HepG2 (cell line): ENCODE results near the gene IKZF5. TPM values are rescaled to one million over a fixed set of nuclear protein-coding genes. Genes with fewer than 3 reads are reported as not detected.

Source experiments
- ARID4A ChIP-seq: sonication (generic); formaldehyde crosslinking; IDR thresholded peaks from 2 replicates; pipeline ENCODE4 v1.5.0; 2020; ENCODE audit warnings: mild to moderate bottlenecking, missing genetic modification reagents, borderline replicate concordance
- DMAP1 ChIP-seq: IDR thresholded peaks from 2 replicates; pipeline ENCODE4 v1.6.1; 2016
- ELF3 ChIP-seq: IDR thresholded peaks from 2 replicates; pipeline ENCODE4 v1.6.1; 2016; ENCODE audit warnings: missing genetic modification reagents, missing compliant biosample characterization
- ERF ChIP-seq: IDR thresholded peaks from 2 replicates; pipeline ENCODE4 v1.6.1; 2018; ENCODE audit warnings: missing biosample characterization, missing genetic modification reagents
- FOXA3 ChIP-seq: IDR thresholded peaks from 2 replicates; pipeline ENCODE4 v1.6.1; 2016; ENCODE audit warnings: missing genetic modification reagents, missing compliant biosample characterization
- FOXJ3 ChIP-seq: sonication (generic); formaldehyde crosslinking; IDR thresholded peaks from 2 replicates; pipeline ENCODE4 v1.4.0; 2020; ENCODE audit warnings: missing genetic modification reagents, mild to moderate bottlenecking, borderline replicate concordance
- FOXK2 ChIP-seq: fragments of 450-650 bp; IDR thresholded peaks from 2 replicates; pipeline ENCODE4 v1.6.1; 2016
- FOXO1 ChIP-seq: sonication (generic); formaldehyde crosslinking; IDR thresholded peaks from 2 replicates; pipeline ENCODE4 v1.4.0; 2020; ENCODE audit warnings: missing genetic modification reagents
- HMG20A ChIP-seq: IDR thresholded peaks from 2 replicates; pipeline ENCODE4 v1.6.1; 2016; ENCODE audit warnings: borderline replicate concordance
- KDM6A ChIP-seq: IDR thresholded peaks from 2 replicates; pipeline ENCODE4 v1.6.1; 2016; ENCODE audit warnings: low read depth
- MTA1 ChIP-seq: sonication (generic); formaldehyde crosslinking; IDR thresholded peaks from 2 replicates; pipeline ENCODE4 v1.4.0; 2020; ENCODE audit warnings: missing genetic modification reagents, mild to moderate bottlenecking, borderline replicate concordance
- NCOA2 ChIP-seq: sonication (generic); formaldehyde crosslinking; IDR thresholded peaks from 2 replicates; pipeline ENCODE4 v1.8.0; 2022; ENCODE audit warnings: inconsistent platforms
- ONECUT2 ChIP-seq: sonication (generic); formaldehyde crosslinking; IDR thresholded peaks from 2 replicates; pipeline ENCODE4 v1.4.0; 2020; ENCODE audit warnings: missing genetic modification reagents
- PHF21A ChIP-seq: sonication (generic); formaldehyde crosslinking; IDR thresholded peaks from 2 replicates; pipeline ENCODE4 v1.5.0; 2020; ENCODE audit warnings: mild to moderate bottlenecking, missing genetic modification reagents
- RCOR2 ChIP-seq: IDR thresholded peaks from 2 replicates; pipeline ENCODE4 v1.6.1; 2016; ENCODE audit warnings: missing biosample characterization, missing genetic modification reagents
- RXRB ChIP-seq: IDR thresholded peaks from 2 replicates; pipeline ENCODE4 v1.6.1; 2016; ENCODE audit warnings: borderline replicate concordance, missing genetic modification reagents, missing compliant biosample characterization
- SALL1 ChIP-seq: sonication (generic); formaldehyde crosslinking; IDR thresholded peaks from 2 replicates; pipeline ENCODE4 v1.8.0; 2022; ENCODE audit warnings: mild to moderate bottlenecking, missing genetic modification reagents
- SAP130 ChIP-seq: IDR thresholded peaks from 2 replicates; pipeline ENCODE4 v1.6.1; 2016; ENCODE audit warnings: low read depth
- TMF1 ChIP-seq: sonication (generic); formaldehyde crosslinking; IDR thresholded peaks from 2 replicates; pipeline ENCODE4 v1.8.1; 2022; ENCODE audit warnings: low read depth, missing genetic modification reagents
- TSC22D2 ChIP-seq: sonication (generic); formaldehyde crosslinking; IDR thresholded peaks from 2 replicates; pipeline ENCODE4 v1.5.1; 2020; ENCODE audit warnings: missing genetic modification reagents, mild to moderate bottlenecking, borderline replicate concordance
- XRCC5 ChIP-seq: fragments of 200-400 bp; formaldehyde crosslinking; optimal IDR thresholded peaks from 2 replicates; pipeline ENCODE3; 2017; ENCODE audit warnings: mild to moderate bottlenecking, low read length
- ZFY ChIP-seq: sonication (generic); formaldehyde crosslinking; IDR thresholded peaks from 2 replicates; pipeline ENCODE4 v1.4.0; 2020; ENCODE audit warnings: missing genetic modification reagents
- ZNF24 ChIP-seq: fragments of 450-650 bp; IDR thresholded peaks from 2 replicates; pipeline ENCODE4 v1.6.1; 2017; ENCODE audit warnings: antibody characterized with exemption, mild to moderate bottlenecking
- ZNF563 ChIP-seq: sonication (generic); formaldehyde crosslinking; IDR thresholded peaks from 2 replicates; pipeline ENCODE4 v1.8.0; 2022; ENCODE audit warnings: mild to moderate bottlenecking, moderate library complexity, missing genetic modification reagents
- ZNF788 ChIP-seq: sonication (generic); formaldehyde crosslinking; IDR thresholded peaks from 2 replicates; pipeline ENCODE4 v1.5.0; 2020; ENCODE audit warnings: mild to moderate bottlenecking, missing genetic modification reagents, borderline replicate concordance
- polyA plus RNA-seq, 8 experiments: library from polyadenylated mRNA; depleted of rRNA in 3 of 8; stranded (reverse) in 7 of 8; unstranded in 1 of 8; fragments of >200 nt; fragmentation: Illumina TruSeq in 4 of 8; extraction: Trizol in 4 of 8; gene quantifications; 2 replicates each; pipeline versions ENCODE4 v1.2.1 to v1.2.3, GENCODE V29; 2011 to 2016; ENCODE audit warnings: low read depth in 4 of 8, missing spikeins in 1 of 8, mixed read lengths in 1 of 8; ENCODE audit not compliant: insufficient read depth in 1 of 8
- total RNA-seq, 5 experiments: library from RNA; depleted of rRNA; stranded (reverse); fragments of >200 nt; fragmentation: Illumina TruSeq; extraction: Trizol; gene quantifications; 2 replicates each; pipeline ENCODE4 v1.2.3, GENCODE V29; 2016; ENCODE audit warnings: low read depth in 1 of 5
- TF ChIP-seq, protein P1 (sequence below): IDR thresholded peaks from 2 replicates; pipeline ENCODE4 v1.6.1; 2018; ENCODE audit warnings: missing genetic modification reagents, mild to moderate bottlenecking, missing compliant biosample characterization
- TF ChIP-seq, protein P2 (sequence below): sonication (generic); formaldehyde crosslinking; IDR thresholded peaks from 2 replicates; pipeline ENCODE4 v1.4.0; 2020; ENCODE audit warnings: missing genetic modification reagents, borderline replicate concordance

IKZF5 gene
- total and polyA plus RNA-seq, 2 of the 13 experiments (the other 11 are each of a cell fraction or from before 2014, with no cell fraction given): 3.7 to 12.0 TPM

- TF ChIP-seq ARID4A (CRISPR knock-in tag) (peak; percentile 78; the same call in 1 of the 2 replicates), HMG20A (CRISPR knock-in tag) (peak; percentile 10; the same call in 1 of the 2 replicates), RCOR2 (CRISPR knock-in tag) (peak; percentile 56; the same call in 1 of the 2 replicates), PHF21A (CRISPR knock-in tag) (peak; percentile 48; the same call in 1 of the 2 replicates), TMF1 (CRISPR knock-in tag) (no peak), FOXA3 (CRISPR knock-in tag) (peak; percentile 67), FOXJ3 (CRISPR knock-in tag) (peak; percentile 55; the same call in 1 of the 2 replicates), MTA1 (CRISPR knock-in tag) (peak; percentile 66; the same call in 1 of the 2 replicates), ONECUT2 (CRISPR knock-in tag) (no peak), DMAP1 (no peak), NCOA2 (CRISPR knock-in tag) (peak; percentile 62), ZNF563 (CRISPR knock-in tag) (no peak), SALL1 (peak; percentile 91), XRCC5 (peak; percentile 30), ELF3 (peak; percentile 47), ZFY (CRISPR knock-in tag) (peak; percentile 30; the same call in 1 of the 2 replicates), ERF (0 out of 2 replicates have a peak, but pooled peaks have one; percentile 19), RXRB (CRISPR knock-in tag) (peak; percentile 78), FOXO1 (peak; percentile 88; the same call in 1 of the 2 replicates), ZNF788 (CRISPR knock-in tag) (peak; percentile 36; the same call in 1 of the 2 replicates), SAP130 (CRISPR knock-in tag) (peak; percentile 85), ZNF24 (no peak), TSC22D2 (CRISPR knock-in tag) (no peak), KDM6A (CRISPR knock-in tag) (peak; percentile 38; the same call in 1 of the 2 replicates), FOXK2 (peak; percentile 46)
- TF ChIP-seq, protein P1, sequence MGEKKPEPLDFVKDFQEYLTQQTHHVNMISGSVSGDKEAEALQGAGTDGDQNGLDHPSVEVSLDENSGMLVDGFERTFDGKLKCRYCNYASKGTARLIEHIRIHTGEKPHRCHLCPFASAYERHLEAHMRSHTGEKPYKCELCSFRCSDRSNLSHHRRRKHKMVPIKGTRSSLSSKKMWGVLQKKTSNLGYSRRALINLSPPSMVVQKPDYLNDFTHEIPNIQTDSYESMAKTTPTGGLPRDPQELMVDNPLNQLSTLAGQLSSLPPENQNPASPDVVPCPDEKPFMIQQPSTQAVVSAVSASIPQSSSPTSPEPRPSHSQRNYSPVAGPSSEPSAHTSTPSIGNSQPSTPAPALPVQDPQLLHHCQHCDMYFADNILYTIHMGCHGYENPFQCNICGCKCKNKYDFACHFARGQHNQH (CRISPR knock-in tag): peak; percentile 88
- TF ChIP-seq, protein P2, sequence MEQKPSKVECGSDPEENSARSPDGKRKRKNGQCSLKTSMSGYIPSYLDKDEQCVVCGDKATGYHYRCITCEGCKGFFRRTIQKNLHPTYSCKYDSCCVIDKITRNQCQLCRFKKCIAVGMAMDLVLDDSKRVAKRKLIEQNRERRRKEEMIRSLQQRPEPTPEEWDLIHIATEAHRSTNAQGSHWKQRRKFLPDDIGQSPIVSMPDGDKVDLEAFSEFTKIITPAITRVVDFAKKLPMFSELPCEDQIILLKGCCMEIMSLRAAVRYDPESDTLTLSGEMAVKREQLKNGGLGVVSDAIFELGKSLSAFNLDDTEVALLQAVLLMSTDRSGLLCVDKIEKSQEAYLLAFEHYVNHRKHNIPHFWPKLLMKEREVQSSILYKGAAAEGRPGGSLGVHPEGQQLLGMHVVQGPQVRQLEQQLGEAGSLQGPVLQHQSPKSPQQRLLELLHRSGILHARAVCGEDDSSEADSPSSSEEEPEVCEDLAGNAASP (CRISPR knock-in tag): peak; percentile 64; the same call in 1 of the 2 replicates
Observed at GRCh38 chr10:123035467-123036086, 27.0 kb upstream of the IKZF5 start (continued).
